Progenitor cell of endocrine pancreas (in vitro differentiated cells): ENCODE measurements around the gene KRTAP1-4. TPM values are rescaled to one million over a fixed set of nuclear protein-coding genes. Genes with fewer than 3 reads are reported as not detected.

ENCODE experiments used
- DNase-seq: peaks from one replicate; pipeline ENCODE4 v3.0.0; 2021; ENCODE audit warnings: low spot score; ENCODE audit not compliant: unreplicated experiment
- H3K27ac Mint-ChIP-seq: 2 replicates; pipeline ENCODE4 v1.8.0; 2021; ENCODE audit warnings: mild to moderate bottlenecking, moderate library complexity, mixed read lengths
- H3K27me3 Mint-ChIP-seq: 2 replicates; pipeline ENCODE4 v1.8.0; 2021; ENCODE audit warnings: mixed read lengths
- H3K36me3 Mint-ChIP-seq: 2 replicates; pipeline ENCODE4 v1.8.0; 2022; ENCODE audit warnings: mixed read lengths; ENCODE audit not compliant: insufficient read depth
- H3K4me1 Mint-ChIP-seq: 2 replicates; pipeline ENCODE4 v1.8.0; 2021; ENCODE audit warnings: low read depth, mixed read lengths
- H3K4me3 Mint-ChIP-seq: 2 replicates; pipeline ENCODE4 v1.8.0; 2021; ENCODE audit warnings: low read depth, mild to moderate bottlenecking, moderate library complexity, mixed read lengths
- H3K9me3 Mint-ChIP-seq: 2 replicates; pipeline ENCODE4 v1.8.0; 2021; ENCODE audit warnings: low read depth, mixed read lengths
- total RNA-seq: library from RNA; stranded (reverse); gene quantifications from 2 replicates; pipeline ENCODE4 v1.2.1, GENCODE V29; 2021
- TF ChIP-seq, protein P1 (sequence below): fragments of 200-600 bp; sonication (generic); IDR thresholded peaks from one replicate; pipeline ENCODE4 v1.5.0; 2021; ENCODE audit warnings: antibody characterized with exemption, mild to moderate bottlenecking; ENCODE audit not compliant: unreplicated experiment

Gene KRTAP1-4
- total RNA-seq, 1 donor from 2014 or later: not detected

- H3K27ac Mint-ChIP-seq: no peak overlapping the region
- no peak overlapping the region for H3K4me3 Mint-ChIP-seq
- H3K27me3 Mint-ChIP-seq: no peaks in the 10 kb centered on the region
- H3K36me3 Mint-ChIP-seq: no peaks in the 10 kb centered on the region
- TF ChIP-seq, protein P1, sequence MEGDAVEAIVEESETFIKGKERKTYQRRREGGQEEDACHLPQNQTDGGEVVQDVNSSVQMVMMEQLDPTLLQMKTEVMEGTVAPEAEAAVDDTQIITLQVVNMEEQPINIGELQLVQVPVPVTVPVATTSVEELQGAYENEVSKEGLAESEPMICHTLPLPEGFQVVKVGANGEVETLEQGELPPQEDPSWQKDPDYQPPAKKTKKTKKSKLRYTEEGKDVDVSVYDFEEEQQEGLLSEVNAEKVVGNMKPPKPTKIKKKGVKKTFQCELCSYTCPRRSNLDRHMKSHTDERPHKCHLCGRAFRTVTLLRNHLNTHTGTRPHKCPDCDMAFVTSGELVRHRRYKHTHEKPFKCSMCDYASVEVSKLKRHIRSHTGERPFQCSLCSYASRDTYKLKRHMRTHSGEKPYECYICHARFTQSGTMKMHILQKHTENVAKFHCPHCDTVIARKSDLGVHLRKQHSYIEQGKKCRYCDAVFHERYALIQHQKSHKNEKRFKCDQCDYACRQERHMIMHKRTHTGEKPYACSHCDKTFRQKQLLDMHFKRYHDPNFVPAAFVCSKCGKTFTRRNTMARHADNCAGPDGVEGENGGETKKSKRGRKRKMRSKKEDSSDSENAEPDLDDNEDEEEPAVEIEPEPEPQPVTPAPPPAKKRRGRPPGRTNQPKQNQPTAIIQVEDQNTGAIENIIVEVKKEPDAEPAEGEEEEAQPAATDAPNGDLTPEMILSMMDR: no peak
- no peak for DNase-seq
- H3K9me3 Mint-ChIP-seq: peaks cover 3% of the 10 kb centered on the region
- peaks cover 11% of the 10 kb centered on the region for H3K4me1 Mint-ChIP-seq
Observed at GRCh38 chr17:40992666-40993065, 37.3 kb downstream of the KRTAP1-4 start.

DNA sequence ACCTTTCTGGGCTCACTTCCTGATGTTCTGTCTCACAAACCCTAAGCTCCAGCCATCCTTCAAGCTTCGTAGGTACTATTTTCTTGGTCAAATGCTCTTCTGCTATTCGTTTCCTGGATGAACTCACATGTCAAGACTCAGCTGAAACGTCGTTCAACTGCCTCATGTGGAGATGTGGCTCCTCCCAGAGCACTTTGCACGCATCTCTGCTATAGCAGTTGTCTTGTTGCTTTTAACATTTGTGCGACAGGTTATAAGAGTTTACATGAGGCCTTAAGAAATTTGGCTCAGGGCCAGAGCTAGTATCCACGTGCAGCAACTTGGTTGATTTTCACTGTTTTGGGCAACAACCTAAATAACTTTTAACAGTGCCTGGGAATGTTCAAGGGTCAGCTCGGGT, 43.1 kb downstream of the KRTAP1-4 start:
- Mint-ChIP-seq H3K27me3 (no peaks in the 10 kb centered on the region), H3K4me3 (no peak overlapping the region), H3K27ac (no peak overlapping the region), H3K36me3 (no peaks in the 10 kb centered on the region), H3K4me1 (peaks cover 3% of the 10 kb centered on the region), H3K9me3 (peaks cover 3% of the 10 kb centered on the region)
- TF ChIP-seq, protein P1: no peak
- DNase-seq: no peak

GRCh38 chr17:40984226-40984625, 45.8 kb downstream of the KRTAP1-4 start, which contains the start of gene KRT40:
Gene KRT40 (minus strand): TSS chr17:40984326. CDS start chr17:40984273, 53 bp downstream.
- TF ChIP-seq, protein P1: no peak
- no peaks in the 10 kb centered on the region for H3K27me3 Mint-ChIP-seq
- H3K27ac Mint-ChIP-seq: no peak within 1 kb of the TSS
- no peak for DNase-seq
- no peaks in the 10 kb centered on the region for H3K9me3 Mint-ChIP-seq
- no peaks in the 10 kb centered on the region for H3K36me3 Mint-ChIP-seq
- H3K4me1 Mint-ChIP-seq: peaks cover 7% of the 10 kb centered on the region
- no peak within 1 kb of the TSS for H3K4me3 Mint-ChIP-seq

DNA sequence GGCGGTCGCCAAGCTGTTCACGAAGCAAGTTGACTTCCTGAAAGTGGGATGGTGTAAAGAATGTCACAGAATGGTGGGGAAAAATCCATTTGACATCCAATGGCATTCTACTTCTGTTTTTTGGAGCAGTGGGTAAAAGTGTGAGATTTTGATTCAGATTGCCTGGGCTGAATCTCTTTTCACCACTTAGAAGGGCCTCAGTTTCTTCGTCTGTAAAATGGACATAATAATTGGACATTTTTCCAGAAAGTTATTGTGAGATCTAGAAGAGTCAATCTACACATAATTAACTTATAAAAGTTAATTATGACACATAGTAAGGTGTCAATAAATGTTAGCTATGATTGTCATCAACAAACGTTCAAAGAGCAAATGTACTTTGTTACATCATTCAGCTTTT, 48.9 kb downstream of the KRTAP1-4 start:
- Mint-ChIP-seq H3K9me3 (no peaks in the 10 kb centered on the region), H3K27ac (no peak overlapping the region), H3K4me1 (peaks cover 4% of the 10 kb centered on the region), H3K27me3 (no peaks in the 10 kb centered on the region), H3K36me3 (no peaks in the 10 kb centered on the region), H3K4me3 (no peak overlapping the region)
- TF ChIP-seq, protein P1: no peak
- DNase-seq: no peak

- Mint-ChIP-seq H3K27me3 (no peaks in the 10 kb centered on the region), H3K9me3 (no peaks in the 10 kb centered on the region), H3K27ac (no peak overlapping the region), H3K36me3 (no peaks in the 10 kb centered on the region), H3K4me1 (peaks cover 4% of the 10 kb centered on the region), H3K4me3 (no peak overlapping the region)
- TF ChIP-seq, protein P1: no peak
- no peak for DNase-seq
Observed at GRCh38 chr17:40980596-40980995, 49.4 kb downstream of the KRTAP1-4 start.
